HCT116 (cell line): ENCODE data around the gene TMEM62. TPM values are rescaled to one million over a fixed set of nuclear protein-coding genes. Genes with fewer than 3 reads are reported as not detected.

ENCODE experiments used
- ATAC-seq: fragments of 200-7000 bp; cut with Tn5 transposase; 2 replicates; pipeline ENCODE4 v1.9.1; 2020; ENCODE audit warnings: mild to moderate bottlenecking, moderate library complexity
- BruUV-seq: library from RNA; stranded (reverse); fragments of 400-500 nt; replicated peaks from 2 replicates; lab custom pipeline; 2021; lab: Mats Ljungman, UMichigan
- CTCF ChIA-PET: fragments of 300-600 bp; sonication (Branson Sonifier 250); formaldehyde crosslinking; loops from one replicate; lab custom pipeline; 2021; ENCODE audit warnings: antibody characterized with exemption; lab: Charles Lee
- POLR2A ChIA-PET: fragments of 300-600, 350-600 bp; sonication (Branson Sonifier 250); formaldehyde crosslinking; loops from one replicate; lab custom pipeline; 2021; ENCODE audit warnings: antibody characterized with exemption; lab: Charles Lee
- RAD21 ChIA-PET, 2 experiments: fragments of 300-600 bp; sonication (Branson Sonifier 250); formaldehyde crosslinking; loops; one replicate each; lab custom pipeline; 2023; ENCODE audit warnings: low total read pairs in 2 of 2; ENCODE audit not compliant: uncharacterized antibody in 2 of 2, unreplicated experiment in 2 of 2, low non-redundant PET in 1 of 2; lab: Charles Lee
- DNase-seq: peaks from one replicate; pipeline ENCODE4 v3.0.0-alpha.2; 2010; ENCODE audit warnings: low read depth, low spot score
- H2AFZ ChIP-seq: fragments of 200-600 bp; shearing (Covaris generic), sonication (generic); 2 replicates; pipeline ENCODE4 v1.6.1; 2017; ENCODE audit warnings: low read depth, mixed run types, mixed read lengths, antibody characterized with exemption, low read length; ENCODE audit not compliant: poor library complexity, severe bottlenecking
- H3K27ac ChIP-seq: 2 replicates; pipeline ENCODE4 v1.5.1; 2012; ENCODE audit warnings: low read depth, low read length
- H3K27me3 ChIP-seq: fragments of 200-600 bp; sonication (generic); 2 replicates; pipeline ENCODE4 v1.6.1; 2016; ENCODE audit warnings: mixed run types, low read length, mixed read lengths; ENCODE audit not compliant: insufficient read depth
- H3K36me3 ChIP-seq, 2 experiments: fragments of 200-500 bp in 1 of 2; fragments of 200-600 bp in 1 of 2; sonication (Bioruptor generic) in 1 of 2; sonication (generic) in 1 of 2; 2 replicates each; pipeline versions ENCODE4 v1.5.1 to v1.6.1; 2014 to 2016; ENCODE audit warnings: low read length in 2 of 2, inconsistent platforms in 1 of 2, mixed read lengths in 1 of 2, mixed run types in 1 of 2; ENCODE audit not compliant: insufficient read depth in 2 of 2, control insufficient read depth in 1 of 2
- H3K4me1 ChIP-seq, 2 experiments: fragments of 200-600 bp in 1 of 2; sonication (generic) in 1 of 2; 2 replicates each; pipeline versions ENCODE4 v1.5.1 to v1.6.1; 2012 to 2017; ENCODE audit warnings: low read length in 2 of 2, inconsistent platforms in 1 of 2, mild to moderate bottlenecking in 1 of 2, mixed read lengths in 1 of 2, mixed run types in 1 of 2, moderate library complexity in 1 of 2; ENCODE audit not compliant: insufficient read depth in 2 of 2, control insufficient read depth in 1 of 2
- H3K4me2 ChIP-seq: fragments of 200-600 bp; sonication (generic); 2 replicates; pipeline ENCODE4 v1.6.1; 2017; ENCODE audit warnings: mixed run types, low read length, mixed read lengths
- H3K4me3 ChIP-seq, 2 experiments: fragments of 200-600 bp in 1 of 2; sonication (generic) in 1 of 2; replicated peaks in 1 of 2; 2 replicates each; pipeline ENCODE4 v1.5.1; 2011 to 2016; ENCODE audit warnings: low read length in 2 of 2, control low read depth in 1 of 2, low read depth in 1 of 2, mild to moderate bottlenecking in 1 of 2, mixed read lengths in 1 of 2, mixed run types in 1 of 2
- H3K79me2 ChIP-seq: fragments of 200-600 bp; sonication (generic); 2 replicates; pipeline ENCODE4 v1.6.1; 2017; ENCODE audit warnings: mild to moderate bottlenecking, mixed run types, low read length, moderate library complexity, mixed read lengths; ENCODE audit not compliant: insufficient read depth
- H3K9ac ChIP-seq: fragments of 200-600 bp; sonication (generic); 2 replicates; pipeline ENCODE4 v1.6.1; 2016; ENCODE audit warnings: low read length, mixed read lengths
- H3K9me2 ChIP-seq: fragments of 200-600 bp; sonication (generic), shearing (Covaris generic); 2 replicates; pipeline ENCODE4 v1.6.1; 2017; ENCODE audit warnings: mixed run types, mild to moderate bottlenecking, moderate library complexity; ENCODE audit not compliant: insufficient read depth
- H3K9me3 ChIP-seq, 2 experiments: fragments of 200-500 bp in 1 of 2; fragments of 200-600 bp in 1 of 2; sonication (Bioruptor generic) in 1 of 2; sonication (generic) in 1 of 2; 2 replicates each; pipeline ENCODE4 v1.6.1; 2014 to 2017; ENCODE audit warnings: low read length in 2 of 2, mixed read lengths in 2 of 2, inconsistent platforms in 1 of 2, low read depth in 1 of 2, mild to moderate bottlenecking in 1 of 2, mixed run types in 1 of 2, moderate library complexity in 1 of 2; ENCODE audit not compliant: control insufficient read depth in 1 of 2, insufficient read depth in 1 of 2
- H4K20me1 ChIP-seq: fragments of 200-600 bp; sonication (generic), shearing (Covaris generic); 2 replicates; pipeline ENCODE4 v1.6.1; 2017; ENCODE audit warnings: mixed run types, mild to moderate bottlenecking, moderate library complexity; ENCODE audit not compliant: insufficient read depth
- CBX3 ChIP-seq: IDR thresholded peaks from 2 replicates; pipeline ENCODE4 v1.6.1; 2012; ENCODE audit warnings: low read depth
- POLR2AphosphoS5 ChIP-seq: IDR thresholded peaks from 2 replicates; pipeline ENCODE4 v1.6.1; 2011; ENCODE audit warnings: mild to moderate bottlenecking, low read depth, low read length, moderate library complexity
- RAD21 ChIP-seq: IDR thresholded peaks from 2 replicates; pipeline ENCODE4 v1.6.1; 2012; ENCODE audit warnings: low read depth, mild to moderate bottlenecking
- SP1 ChIP-seq: IDR thresholded peaks from 2 replicates; pipeline ENCODE4 v1.6.1; 2012; ENCODE audit warnings: low read depth
- intact Hi-C: fragments of 100-400 bp; cut with micrococcal nuclease; formaldehyde crosslinking; loops from 2 replicates; pipeline ENCODE4 v1.10.0; 2022
- total RNA-seq: library from RNA; stranded (reverse); gene quantifications from one replicate; pipeline ENCODE4 v1.2.1, GENCODE V29; 2021; ENCODE audit not compliant: unreplicated experiment
- TF ChIP-seq, protein P1 (sequence below): IDR thresholded peaks from 2 replicates; pipeline ENCODE4 v1.6.1; 2012; ENCODE audit warnings: low read depth
- TF ChIP-seq, protein P2 (sequence below): IDR thresholded peaks from 2 replicates; pipeline ENCODE4 v1.6.1; 2012
- TF ChIP-seq, protein P3 (sequence below): IDR thresholded peaks from 2 replicates; pipeline ENCODE4 v1.6.1; 2011; ENCODE audit warnings: mild to moderate bottlenecking, low read length, moderate library complexity; ENCODE audit not compliant: insufficient replicate concordance; ENCODE audit errors: extremely low read depth

TMEM62 gene
- total RNA-seq, 1 experiment from 2014 or later = 8.8 TPM

DNA sequence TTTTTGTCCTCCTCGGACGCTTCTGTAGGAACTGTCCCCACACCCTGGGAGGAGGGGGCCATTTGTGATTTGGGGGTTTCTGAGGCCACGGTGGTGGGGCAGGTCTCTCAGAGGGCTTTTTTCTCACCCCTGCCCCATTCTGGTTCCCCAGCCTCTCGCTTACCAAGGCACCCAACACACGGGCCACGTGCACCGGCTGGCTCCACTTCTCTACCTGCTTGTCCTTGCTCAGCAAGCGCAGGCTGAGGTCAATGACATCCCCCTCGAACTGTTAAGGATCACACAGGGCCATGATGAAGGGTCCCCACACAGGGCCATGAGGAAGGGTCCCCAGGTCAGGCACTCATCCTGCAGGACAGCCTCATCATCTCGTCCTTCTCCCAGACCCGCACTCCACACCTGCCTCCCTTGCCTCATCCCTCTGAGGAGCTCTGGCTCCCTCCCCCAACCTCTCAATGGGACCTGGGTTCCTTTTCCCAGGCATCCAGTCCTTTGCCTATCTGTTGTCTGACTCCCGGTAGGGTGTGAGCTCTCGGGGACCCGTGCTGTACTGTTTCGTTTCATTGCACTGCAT is 76.9 kb downstream of the TMEM62 start:
- H4K20me1 ChIP-seq = no peaks in the 10 kb centered on the region
- no peaks in the 10 kb centered on the region for H3K4me1 ChIP-seq
- H3K9me3 ChIP-seq = no peaks in the 10 kb centered on the region
- no peaks in the 10 kb centered on the region for H3K9me2 ChIP-seq
- intact Hi-C loops = no loop called here
- H3K9ac ChIP-seq = no peak overlapping the region
- H2AFZ ChIP-seq = no peak overlapping the region
- no peaks in the 10 kb centered on the region for H3K27me3 ChIP-seq
- no peak for DNase-seq
- TF ChIP-seq CBX3 (no peak), POLR2AphosphoS5 (no peak), RAD21 (no peak), SP1 (no peak)
- TF ChIP-seq, protein P1, sequence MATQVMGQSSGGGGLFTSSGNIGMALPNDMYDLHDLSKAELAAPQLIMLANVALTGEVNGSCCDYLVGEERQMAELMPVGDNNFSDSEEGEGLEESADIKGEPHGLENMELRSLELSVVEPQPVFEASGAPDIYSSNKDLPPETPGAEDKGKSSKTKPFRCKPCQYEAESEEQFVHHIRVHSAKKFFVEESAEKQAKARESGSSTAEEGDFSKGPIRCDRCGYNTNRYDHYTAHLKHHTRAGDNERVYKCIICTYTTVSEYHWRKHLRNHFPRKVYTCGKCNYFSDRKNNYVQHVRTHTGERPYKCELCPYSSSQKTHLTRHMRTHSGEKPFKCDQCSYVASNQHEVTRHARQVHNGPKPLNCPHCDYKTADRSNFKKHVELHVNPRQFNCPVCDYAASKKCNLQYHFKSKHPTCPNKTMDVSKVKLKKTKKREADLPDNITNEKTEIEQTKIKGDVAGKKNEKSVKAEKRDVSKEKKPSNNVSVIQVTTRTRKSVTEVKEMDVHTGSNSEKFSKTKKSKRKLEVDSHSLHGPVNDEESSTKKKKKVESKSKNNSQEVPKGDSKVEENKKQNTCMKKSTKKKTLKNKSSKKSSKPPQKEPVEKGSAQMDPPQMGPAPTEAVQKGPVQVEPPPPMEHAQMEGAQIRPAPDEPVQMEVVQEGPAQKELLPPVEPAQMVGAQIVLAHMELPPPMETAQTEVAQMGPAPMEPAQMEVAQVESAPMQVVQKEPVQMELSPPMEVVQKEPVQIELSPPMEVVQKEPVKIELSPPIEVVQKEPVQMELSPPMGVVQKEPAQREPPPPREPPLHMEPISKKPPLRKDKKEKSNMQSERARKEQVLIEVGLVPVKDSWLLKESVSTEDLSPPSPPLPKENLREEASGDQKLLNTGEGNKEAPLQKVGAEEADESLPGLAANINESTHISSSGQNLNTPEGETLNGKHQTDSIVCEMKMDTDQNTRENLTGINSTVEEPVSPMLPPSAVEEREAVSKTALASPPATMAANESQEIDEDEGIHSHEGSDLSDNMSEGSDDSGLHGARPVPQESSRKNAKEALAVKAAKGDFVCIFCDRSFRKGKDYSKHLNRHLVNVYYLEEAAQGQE = no peak
- TF ChIP-seq, protein P2, sequence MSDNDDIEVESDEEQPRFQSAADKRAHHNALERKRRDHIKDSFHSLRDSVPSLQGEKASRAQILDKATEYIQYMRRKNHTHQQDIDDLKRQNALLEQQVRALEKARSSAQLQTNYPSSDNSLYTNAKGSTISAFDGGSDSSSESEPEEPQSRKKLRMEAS = no peak
- TF ChIP-seq, protein P3, sequence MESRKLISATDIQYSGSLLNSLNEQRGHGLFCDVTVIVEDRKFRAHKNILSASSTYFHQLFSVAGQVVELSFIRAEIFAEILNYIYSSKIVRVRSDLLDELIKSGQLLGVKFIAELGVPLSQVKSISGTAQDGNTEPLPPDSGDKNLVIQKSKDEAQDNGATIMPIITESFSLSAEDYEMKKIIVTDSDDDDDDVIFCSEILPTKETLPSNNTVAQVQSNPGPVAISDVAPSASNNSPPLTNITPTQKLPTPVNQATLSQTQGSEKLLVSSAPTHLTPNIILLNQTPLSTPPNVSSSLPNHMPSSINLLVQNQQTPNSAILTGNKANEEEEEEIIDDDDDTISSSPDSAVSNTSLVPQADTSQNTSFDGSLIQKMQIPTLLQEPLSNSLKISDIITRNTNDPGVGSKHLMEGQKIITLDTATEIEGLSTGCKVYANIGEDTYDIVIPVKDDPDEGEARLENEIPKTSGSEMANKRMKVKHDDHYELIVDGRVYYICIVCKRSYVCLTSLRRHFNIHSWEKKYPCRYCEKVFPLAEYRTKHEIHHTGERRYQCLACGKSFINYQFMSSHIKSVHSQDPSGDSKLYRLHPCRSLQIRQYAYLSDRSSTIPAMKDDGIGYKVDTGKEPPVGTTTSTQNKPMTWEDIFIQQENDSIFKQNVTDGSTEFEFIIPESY = no peak
- TF ChIP-seq, all 23 proteins: peak for 0
- no peak overlapping the region for H3K4me3 ChIP-seq
- ChIA-PET CTCF (interaction anchor here (5.0 kb wide), 1 partner anchor 15 kb away, joined by 21 read pairs; no protein-coding TSS in a partner anchor), RAD21 (no interaction called here), POLR2A (no interaction called here)
- no TSS peak for BruUV-seq
- H3K4me2 ChIP-seq = no peak overlapping the region
- no peak overlapping the region for H3K27ac ChIP-seq
- ATAC-seq = no peak
- H3K36me3 ChIP-seq = no peaks in the 10 kb centered on the region
- no peaks in the 10 kb centered on the region for H3K79me2 ChIP-seq
